ENCODE data around the gene PLD1. TPM values are rescaled to one million over a fixed set of nuclear protein-coding genes. Genes with fewer than 3 reads are reported as not detected.

The PLD1 gene
- total and polyA plus RNA-seq, 4 donors = 4.9 to 31.5 (median 18.6) TPM

GRCh38 chr3:171832989-171833388 is 22.7 kb upstream of the PLD1 start:
- TF ChIP-seq SP1 (IDR thresholded peaks at IDR 0.05) (no peak), JUND (IDR thresholded peaks at IDR 0.05) (no peak), CTCF (IDR thresholded peaks at IDR 0.05; ENCODE audit: low read depth, low read length, missing input control) (no peak), MAX (IDR thresholded peaks at IDR 0.05) (no peak), NR2F2 (IDR thresholded peaks at IDR 0.05) (no peak), FOXA2 (IDR thresholded peaks at IDR 0.05) (no peak), RXRA (IDR thresholded peaks at IDR 0.05) (no peak), HNF4A (conservative IDR thresholded peaks at IDR 0.05) (no peak), FOXA1 (IDR thresholded peaks at IDR 0.05) (no peak), HNF4G (IDR thresholded peaks at IDR 0.05) (no peak), YY1 (IDR thresholded peaks at IDR 0.05) (no peak), EGR1 (IDR thresholded peaks at IDR 0.05; ENCODE audit: low read depth in 2 of 2) (no peak), ATF3 (IDR thresholded peaks at IDR 0.05) (no peak)
- Histone ChIP-seq H3K4me3 (ENCODE audit: low read depth in 1 of 3, low read length in 3 of 3) (no peak overlapping the region), H3K27me3 (ENCODE audit: control insufficient read depth in 4 of 4, insufficient read depth in 4 of 4, low read length in 3 of 4) (no peaks in the 10 kb centered on the region), H3K36me3 (ENCODE audit: control insufficient read depth in 4 of 4, insufficient read depth in 3 of 4, low read depth in 1 of 4, low read length in 3 of 4) (no peaks in the 10 kb centered on the region), H3K9ac (ENCODE audit: low read depth in 1 of 2, low read length in 2 of 2) (no peak overlapping the region), H3K4me1 (ENCODE audit: control insufficient read depth in 4 of 4, insufficient read depth in 4 of 4, low read length in 3 of 4) (peaks cover 1 to 66% (median 39%) of the 10 kb centered on the region in 4 donors), H3K9me3 (ENCODE audit: control insufficient read depth in 4 of 4, low read length in 3 of 4) (no peaks in the 10 kb centered on the region), H3K27ac (ENCODE audit: low read depth in 1 of 2, low read length in 2 of 2) (peak overlapping the region; percentile 15 to 76)
- 67% methylated on average over 5 of the region's 5 CpGs for WGBS
- DNase-seq (ENCODE audit: low spot score) = no peak

DNA sequence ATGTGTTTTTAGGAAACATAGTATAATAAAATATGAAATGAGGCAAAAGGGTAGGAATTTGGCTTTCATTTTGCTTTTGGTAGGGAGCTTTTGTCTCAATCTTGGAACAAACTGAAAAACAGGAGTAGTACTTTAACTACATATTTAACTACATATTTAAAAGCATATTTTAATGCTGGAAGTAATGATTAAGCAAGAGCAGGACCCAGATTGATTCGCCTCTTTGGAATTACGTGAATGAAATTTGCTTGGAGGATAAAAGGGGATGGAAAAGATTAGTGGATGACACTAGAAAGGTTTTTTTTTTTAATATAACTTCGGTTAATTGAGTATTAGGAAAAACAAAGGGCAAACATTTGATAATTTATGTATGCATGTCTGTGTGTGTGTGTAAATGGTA is 21.7 kb upstream of the PLD1 start:
- TF ChIP-seq JUND (IDR thresholded peaks at IDR 0.05) (no peak), ZBTB33 (IDR thresholded peaks at IDR 0.05) (no peak), MAX (IDR thresholded peaks at IDR 0.05) (no peak), REST (IDR thresholded peaks at IDR 0.05) (no peak), SP1 (IDR thresholded peaks at IDR 0.05) (no peak), ATF3 (IDR thresholded peaks at IDR 0.05) (no peak), NR2F2 (IDR thresholded peaks at IDR 0.05) (no peak), HNF4G (IDR thresholded peaks at IDR 0.05) (no peak), GABPA (IDR thresholded peaks at IDR 0.05 in 1 of 2, conservative IDR thresholded peaks at IDR 0.05 in 1 of 2) (no peak)
- WGBS = 64% methylated on average over 3 of the region's 3 CpGs
- Histone ChIP-seq H3K4me3 (ENCODE audit: low read depth in 1 of 3, low read length in 3 of 3) (no peak overlapping the region), H3K9ac (ENCODE audit: low read depth in 1 of 2, low read length in 2 of 2) (no peak overlapping the region), H3K9me3 (ENCODE audit: control insufficient read depth in 4 of 4, low read length in 3 of 4) (no peaks in the 10 kb centered on the region), H3K36me3 (ENCODE audit: control insufficient read depth in 4 of 4, insufficient read depth in 3 of 4, low read depth in 1 of 4, low read length in 3 of 4) (no peaks in the 10 kb centered on the region), H3K27me3 (ENCODE audit: control insufficient read depth in 4 of 4, insufficient read depth in 4 of 4, low read length in 3 of 4) (no peaks in the 10 kb centered on the region), H3K27ac (ENCODE audit: low read depth in 1 of 2, low read length in 2 of 2) (peak overlapping the region in 1 of 2 donors; percentile 15), H3K4me1 (ENCODE audit: control insufficient read depth in 4 of 4, insufficient read depth in 4 of 4, low read length in 3 of 4) (peaks cover 1 to 56% (median 33%) of the 10 kb centered on the region in 4 donors)
- no peak for DNase-seq (ENCODE audit: low spot score)
